ENCODE data around the gene OR2T8. TPM values are rescaled to one million over a fixed set of nuclear protein-coding genes. Genes with fewer than 3 reads are reported as not detected.

Gene OR2T8
- total RNA-seq, 1 experiment from 2014 or later = not detected

DNA sequence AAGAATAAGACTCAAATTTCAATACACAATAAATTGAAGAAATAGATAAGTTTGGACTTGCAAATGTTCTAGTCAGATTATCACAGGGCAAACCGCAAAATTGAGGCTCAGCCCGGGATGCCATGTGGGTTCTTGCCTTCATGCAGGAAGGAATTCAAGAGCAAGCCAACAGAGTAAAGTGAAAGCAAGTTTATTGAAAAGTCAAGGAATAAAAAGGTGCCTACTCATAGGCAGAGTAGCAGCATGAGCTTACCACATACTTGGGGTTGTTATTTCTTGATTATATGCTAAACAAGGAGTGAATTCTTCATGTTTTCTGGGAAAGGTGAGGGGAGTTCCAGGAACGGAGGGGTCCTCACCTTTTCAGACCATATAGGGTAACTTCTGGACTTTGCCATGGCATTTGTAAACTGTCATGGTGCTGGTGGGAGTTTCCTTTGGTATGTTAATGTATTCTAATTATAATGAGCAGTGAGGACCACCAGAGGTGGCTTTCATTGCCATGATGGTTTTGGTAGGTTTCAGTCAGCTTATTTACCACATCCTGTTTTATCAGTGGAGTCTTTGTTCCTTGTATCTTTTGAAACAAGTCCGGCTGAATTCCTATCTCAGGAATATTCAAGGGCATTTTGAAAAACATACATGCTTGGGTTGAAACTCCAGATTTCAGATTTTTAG lies 43.0 kb downstream of the OR2T8 start:
- POLR2A ChIA-PET = no interaction called here
- CTCF ChIA-PET = no interaction called here
- H3K27ac Mint-ChIP-seq = no peak overlapping the region
- H3K9me3 Mint-ChIP-seq = peaks cover 68% of the 10 kb centered on the region
- peaks cover 2% of the 10 kb centered on the region; the same call in 1 of the 2 replicates for H3K27me3 Mint-ChIP-seq (ENCODE audit: low read depth)
- DNase-seq (ENCODE audit: low spot score) (no peak), ATAC-seq (no peak)
- no peak for TF ChIP-seq GRHL2 (CRISPR knock-in tag; IDR thresholded peaks at IDR 0.05; ENCODE audit: insufficient replicate concordance, severe bottlenecking)
- TF ChIP-seq FOXK1 (CRISPR knock-in tag; IDR thresholded peaks at IDR 0.05) = no peak
- TF ChIP-seq ZNF138 (CRISPR knock-in tag; conservative IDR thresholded peaks at IDR 0.05) = no peak
- TF ChIP-seq ZNF396 (CRISPR knock-in tag; IDR thresholded peaks at IDR 0.05; ENCODE audit: borderline replicate concordance) = no peak
- H3K4me3 Mint-ChIP-seq = no peak overlapping the region
- no peaks in the 10 kb centered on the region for H3K4me1 Mint-ChIP-seq
- peaks cover 47% of the 10 kb centered on the region for H3K36me3 Mint-ChIP-seq

DNA sequence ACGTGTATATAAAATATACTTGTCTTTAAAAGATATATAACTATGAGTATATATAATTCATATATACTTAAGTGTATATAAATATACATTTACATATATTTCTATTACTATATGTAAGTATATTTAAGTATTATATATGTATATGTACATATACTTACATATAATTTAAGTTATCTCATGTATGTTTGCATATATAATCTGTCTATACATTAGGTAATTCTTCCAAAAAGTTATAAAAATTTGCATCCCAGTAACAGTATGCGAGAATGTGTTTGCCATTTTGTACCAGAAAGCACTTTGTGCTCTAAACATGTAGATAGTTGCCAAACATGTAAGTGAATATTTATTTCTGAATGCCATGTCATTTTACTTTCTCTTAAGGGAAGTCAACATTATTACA lies 44.9 kb downstream of the OR2T8 start, which contains the start of gene OR2AK2:
TSS of gene OR2AK2 (plus strand) at position 301 of the 400 bp plus-strand sequence. CDS start 144 bp downstream, outside the sequence.
- no peaks in the 10 kb centered on the region; the same call in 1 of the 2 replicates for H3K27me3 Mint-ChIP-seq (ENCODE audit: low read depth)
- DNase-seq (ENCODE audit: low spot score) (no peak), ATAC-seq (no peak)
- H3K36me3 Mint-ChIP-seq = peaks cover 48% of the 10 kb centered on the region
- ChIA-PET POLR2A (no interaction called here), CTCF (no interaction called here)
- H3K9me3 Mint-ChIP-seq = peaks cover 71% of the 10 kb centered on the region
- H3K27ac Mint-ChIP-seq = no peak within 1 kb of the TSS
- no peak within 1 kb of the TSS for H3K4me3 Mint-ChIP-seq
- no peak for TF ChIP-seq HMGA2 (CRISPR knock-in tag; IDR thresholded peaks at IDR 0.05)
- TF ChIP-seq ZNF121 (CRISPR knock-in tag; IDR thresholded peaks at IDR 0.05) = no peak
- TF ChIP-seq JUN (CRISPR knock-in tag; IDR thresholded peaks at IDR 0.05) = no peak
- no peak for TF ChIP-seq ZBTB21 (CRISPR knock-in tag; IDR thresholded peaks at IDR 0.05; ENCODE audit: borderline replicate concordance)
- TF ChIP-seq, protein P1, sequence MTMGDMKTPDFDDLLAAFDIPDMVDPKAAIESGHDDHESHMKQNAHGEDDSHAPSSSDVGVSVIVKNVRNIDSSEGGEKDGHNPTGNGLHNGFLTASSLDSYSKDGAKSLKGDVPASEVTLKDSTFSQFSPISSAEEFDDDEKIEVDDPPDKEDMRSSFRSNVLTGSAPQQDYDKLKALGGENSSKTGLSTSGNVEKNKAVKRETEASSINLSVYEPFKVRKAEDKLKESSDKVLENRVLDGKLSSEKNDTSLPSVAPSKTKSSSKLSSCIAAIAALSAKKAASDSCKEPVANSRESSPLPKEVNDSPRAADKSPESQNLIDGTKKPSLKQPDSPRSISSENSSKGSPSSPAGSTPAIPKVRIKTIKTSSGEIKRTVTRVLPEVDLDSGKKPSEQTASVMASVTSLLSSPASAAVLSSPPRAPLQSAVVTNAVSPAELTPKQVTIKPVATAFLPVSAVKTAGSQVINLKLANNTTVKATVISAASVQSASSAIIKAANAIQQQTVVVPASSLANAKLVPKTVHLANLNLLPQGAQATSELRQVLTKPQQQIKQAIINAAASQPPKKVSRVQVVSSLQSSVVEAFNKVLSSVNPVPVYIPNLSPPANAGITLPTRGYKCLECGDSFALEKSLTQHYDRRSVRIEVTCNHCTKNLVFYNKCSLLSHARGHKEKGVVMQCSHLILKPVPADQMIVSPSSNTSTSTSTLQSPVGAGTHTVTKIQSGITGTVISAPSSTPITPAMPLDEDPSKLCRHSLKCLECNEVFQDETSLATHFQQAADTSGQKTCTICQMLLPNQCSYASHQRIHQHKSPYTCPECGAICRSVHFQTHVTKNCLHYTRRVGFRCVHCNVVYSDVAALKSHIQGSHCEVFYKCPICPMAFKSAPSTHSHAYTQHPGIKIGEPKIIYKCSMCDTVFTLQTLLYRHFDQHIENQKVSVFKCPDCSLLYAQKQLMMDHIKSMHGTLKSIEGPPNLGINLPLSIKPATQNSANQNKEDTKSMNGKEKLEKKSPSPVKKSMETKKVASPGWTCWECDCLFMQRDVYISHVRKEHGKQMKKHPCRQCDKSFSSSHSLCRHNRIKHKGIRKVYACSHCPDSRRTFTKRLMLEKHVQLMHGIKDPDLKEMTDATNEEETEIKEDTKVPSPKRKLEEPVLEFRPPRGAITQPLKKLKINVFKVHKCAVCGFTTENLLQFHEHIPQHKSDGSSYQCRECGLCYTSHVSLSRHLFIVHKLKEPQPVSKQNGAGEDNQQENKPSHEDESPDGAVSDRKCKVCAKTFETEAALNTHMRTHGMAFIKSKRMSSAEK (CRISPR knock-in tag; IDR thresholded peaks at IDR 0.05; ENCODE audit: borderline replicate concordance) = no peak
- no peak for TF ChIP-seq NR3C1 (CRISPR knock-in tag; conservative IDR thresholded peaks at IDR 0.05; ENCODE audit: low read depth)
- TF ChIP-seq, protein P2, sequence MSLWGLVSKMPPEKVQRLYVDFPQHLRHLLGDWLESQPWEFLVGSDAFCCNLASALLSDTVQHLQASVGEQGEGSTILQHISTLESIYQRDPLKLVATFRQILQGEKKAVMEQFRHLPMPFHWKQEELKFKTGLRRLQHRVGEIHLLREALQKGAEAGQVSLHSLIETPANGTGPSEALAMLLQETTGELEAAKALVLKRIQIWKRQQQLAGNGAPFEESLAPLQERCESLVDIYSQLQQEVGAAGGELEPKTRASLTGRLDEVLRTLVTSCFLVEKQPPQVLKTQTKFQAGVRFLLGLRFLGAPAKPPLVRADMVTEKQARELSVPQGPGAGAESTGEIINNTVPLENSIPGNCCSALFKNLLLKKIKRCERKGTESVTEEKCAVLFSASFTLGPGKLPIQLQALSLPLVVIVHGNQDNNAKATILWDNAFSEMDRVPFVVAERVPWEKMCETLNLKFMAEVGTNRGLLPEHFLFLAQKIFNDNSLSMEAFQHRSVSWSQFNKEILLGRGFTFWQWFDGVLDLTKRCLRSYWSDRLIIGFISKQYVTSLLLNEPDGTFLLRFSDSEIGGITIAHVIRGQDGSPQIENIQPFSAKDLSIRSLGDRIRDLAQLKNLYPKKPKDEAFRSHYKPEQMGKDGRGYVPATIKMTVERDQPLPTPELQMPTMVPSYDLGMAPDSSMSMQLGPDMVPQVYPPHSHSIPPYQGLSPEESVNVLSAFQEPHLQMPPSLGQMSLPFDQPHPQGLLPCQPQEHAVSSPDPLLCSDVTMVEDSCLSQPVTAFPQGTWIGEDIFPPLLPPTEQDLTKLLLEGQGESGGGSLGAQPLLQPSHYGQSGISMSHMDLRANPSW (CRISPR knock-in tag; conservative IDR thresholded peaks at IDR 0.05; ENCODE audit: low read depth) = no peak
- TF ChIP-seq, protein P3, sequence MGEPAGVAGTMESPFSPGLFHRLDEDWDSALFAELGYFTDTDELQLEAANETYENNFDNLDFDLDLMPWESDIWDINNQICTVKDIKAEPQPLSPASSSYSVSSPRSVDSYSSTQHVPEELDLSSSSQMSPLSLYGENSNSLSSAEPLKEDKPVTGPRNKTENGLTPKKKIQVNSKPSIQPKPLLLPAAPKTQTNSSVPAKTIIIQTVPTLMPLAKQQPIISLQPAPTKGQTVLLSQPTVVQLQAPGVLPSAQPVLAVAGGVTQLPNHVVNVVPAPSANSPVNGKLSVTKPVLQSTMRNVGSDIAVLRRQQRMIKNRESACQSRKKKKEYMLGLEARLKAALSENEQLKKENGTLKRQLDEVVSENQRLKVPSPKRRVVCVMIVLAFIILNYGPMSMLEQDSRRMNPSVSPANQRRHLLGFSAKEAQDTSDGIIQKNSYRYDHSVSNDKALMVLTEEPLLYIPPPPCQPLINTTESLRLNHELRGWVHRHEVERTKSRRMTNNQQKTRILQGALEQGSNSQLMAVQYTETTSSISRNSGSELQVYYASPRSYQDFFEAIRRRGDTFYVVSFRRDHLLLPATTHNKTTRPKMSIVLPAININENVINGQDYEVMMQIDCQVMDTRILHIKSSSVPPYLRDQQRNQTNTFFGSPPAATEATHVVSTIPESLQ (CRISPR knock-in tag; IDR thresholded peaks at IDR 0.05) = no peak
- TF ChIP-seq, protein P4, sequence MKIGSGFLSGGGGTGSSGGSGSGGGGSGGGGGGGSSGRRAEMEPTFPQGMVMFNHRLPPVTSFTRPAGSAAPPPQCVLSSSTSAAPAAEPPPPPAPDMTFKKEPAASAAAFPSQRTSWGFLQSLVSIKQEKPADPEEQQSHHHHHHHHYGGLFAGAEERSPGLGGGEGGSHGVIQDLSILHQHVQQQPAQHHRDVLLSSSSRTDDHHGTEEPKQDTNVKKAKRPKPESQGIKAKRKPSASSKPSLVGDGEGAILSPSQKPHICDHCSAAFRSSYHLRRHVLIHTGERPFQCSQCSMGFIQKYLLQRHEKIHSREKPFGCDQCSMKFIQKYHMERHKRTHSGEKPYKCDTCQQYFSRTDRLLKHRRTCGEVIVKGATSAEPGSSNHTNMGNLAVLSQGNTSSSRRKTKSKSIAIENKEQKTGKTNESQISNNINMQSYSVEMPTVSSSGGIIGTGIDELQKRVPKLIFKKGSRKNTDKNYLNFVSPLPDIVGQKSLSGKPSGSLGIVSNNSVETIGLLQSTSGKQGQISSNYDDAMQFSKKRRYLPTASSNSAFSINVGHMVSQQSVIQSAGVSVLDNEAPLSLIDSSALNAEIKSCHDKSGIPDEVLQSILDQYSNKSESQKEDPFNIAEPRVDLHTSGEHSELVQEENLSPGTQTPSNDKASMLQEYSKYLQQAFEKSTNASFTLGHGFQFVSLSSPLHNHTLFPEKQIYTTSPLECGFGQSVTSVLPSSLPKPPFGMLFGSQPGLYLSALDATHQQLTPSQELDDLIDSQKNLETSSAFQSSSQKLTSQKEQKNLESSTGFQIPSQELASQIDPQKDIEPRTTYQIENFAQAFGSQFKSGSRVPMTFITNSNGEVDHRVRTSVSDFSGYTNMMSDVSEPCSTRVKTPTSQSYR (CRISPR knock-in tag; IDR thresholded peaks at IDR 0.05) = no peak
- TF ChIP-seq NFE2L1 (CRISPR knock-in tag; IDR thresholded peaks at IDR 0.05) = no peak
- no peak for TF ChIP-seq NR1H2 (CRISPR knock-in tag; IDR thresholded peaks at IDR 0.05)
- no peaks in the 10 kb centered on the region for H3K4me1 Mint-ChIP-seq

Measured in WTC11 (cell line).